Lower lobe of right lung (tissue), 2 donors: ENCODE data around the gene HHEX. TPM values are rescaled to one million over a fixed set of nuclear protein-coding genes. Genes with fewer than 3 reads are reported as not detected.

Source experiments
- ATAC-seq, 2 donors: fragments of 200-7000 bp; cut with Tn5 transposase; one replicate each; pipeline ENCODE4 v1.9.1; 2020 to 2022; ENCODE audit warnings: mild to moderate bottlenecking in 2 of 2, moderate library complexity in 2 of 2
- DNase-seq: peaks from one replicate; pipeline ENCODE4 v3.0.0-alpha.2; 2020
- H3K27ac ChIP-seq: fragments of 200-600 bp; one replicate; pipeline ENCODE4 v1.8.0; 2022
- H3K27me3 ChIP-seq: fragments of 200-600 bp; one replicate; pipeline ENCODE4 v1.8.0; 2022; ENCODE audit warnings: low read depth
- H3K36me3 ChIP-seq: fragments of 200-600 bp; one replicate; pipeline ENCODE4 v1.8.0; 2022; ENCODE audit warnings: mild to moderate bottlenecking
- H3K4me1 ChIP-seq: fragments of 200-600 bp; one replicate; pipeline ENCODE4 v1.8.0; 2022
- H3K4me3 ChIP-seq: fragments of 200-600 bp; one replicate; pipeline ENCODE4 v1.8.0; 2022; ENCODE audit warnings: mild to moderate bottlenecking
- H3K9me3 ChIP-seq: fragments of 200-600 bp; one replicate; pipeline ENCODE4 v1.8.0; 2022
- CTCF ChIP-seq: fragments of 200-600 bp; IDR thresholded peaks from one replicate; pipeline ENCODE4 v1.8.0; 2022; ENCODE audit warnings: antibody characterized with exemption, mild to moderate bottlenecking
- intact Hi-C: fragments of 100-400 bp; cut with DNase I; formaldehyde crosslinking; loops from one replicate; pipeline ENCODE4 v1.11.0; 2022
- total RNA-seq: library from RNA; stranded (reverse); fragmentation: NEBNext Ultra II Directional; extraction: Animal tissue kit (Norgen Biotek cat#: 25700); gene quantifications from one replicate; pipeline ENCODE4 v1.2.1, GENCODE V29; 2021
- donor health status: DM: no; HTN: yes; CAD: no; lungs with severe emphysema.

Gene HHEX
- total RNA-seq, 1 donor from 2014 or later: 19.5 TPM

DNA sequence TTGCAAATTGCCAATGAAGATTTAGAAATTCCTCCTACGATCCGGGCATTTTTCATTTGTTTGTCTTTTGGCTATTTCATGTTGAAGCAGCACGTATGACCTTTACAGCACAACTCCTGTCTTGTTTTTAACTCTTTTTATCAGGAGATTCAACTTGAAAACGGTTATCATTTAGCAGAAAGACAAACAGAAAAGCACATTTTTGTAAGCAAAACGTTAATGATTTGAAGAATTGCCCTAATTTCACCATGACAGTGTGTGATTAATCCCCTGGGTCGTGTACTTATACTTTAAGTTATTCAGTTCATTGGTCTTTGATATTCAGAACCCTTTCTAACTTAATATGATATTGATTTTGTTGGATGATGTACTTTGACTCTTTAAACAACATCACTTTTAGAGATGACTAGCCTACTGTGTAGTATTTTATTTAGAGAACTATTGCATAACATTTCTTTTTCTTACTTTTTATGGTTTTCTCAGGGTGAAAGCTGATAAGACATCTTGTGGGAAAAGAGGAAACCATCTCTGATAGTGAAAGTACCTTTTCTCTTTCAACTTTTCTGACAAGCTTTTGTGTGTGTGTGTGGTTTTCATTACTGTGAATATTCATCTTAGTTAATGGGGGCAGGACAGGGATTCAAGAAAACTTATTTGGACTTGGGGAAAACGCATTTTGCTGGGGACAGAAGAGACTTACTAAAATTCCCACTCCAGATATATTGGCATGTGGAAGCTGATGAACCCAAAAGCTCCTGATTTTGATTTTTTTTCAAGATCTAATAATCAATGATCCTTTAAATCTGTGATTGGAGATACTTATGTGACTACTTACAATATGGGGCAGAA, 8.1 kb downstream of the HHEX start:
- Histone ChIP-seq H3K4me3 (no peak overlapping the region), H3K27ac (no peak overlapping the region), H3K36me3 (peaks cover 24% of the 10 kb centered on the region), H3K27me3 (peaks cover 21% of the 10 kb centered on the region), H3K4me1 (peaks cover 30% of the 10 kb centered on the region), H3K9me3 (no peaks in the 10 kb centered on the region)
- intact Hi-C loops: no loop called here
- TF ChIP-seq CTCF: no peak
- DNase-seq: no peak
- ATAC-seq: no peak

GRCh38 chr10:92699193-92699517, 9.4 kb downstream of the HHEX start:
- Histone ChIP-seq H3K36me3 (peaks cover 20% of the 10 kb centered on the region), H3K27ac (peak overlapping the region; percentile 43), H3K27me3 (peaks cover 21% of the 10 kb centered on the region), H3K4me1 (peaks cover 22% of the 10 kb centered on the region), H3K9me3 (no peaks in the 10 kb centered on the region), H3K4me3 (peak overlapping the region; percentile 49)
- TF ChIP-seq CTCF: no peak
- intact Hi-C loops: no loop called here
- ATAC-seq (peak in 1 of 2 donors; percentile 44), DNase-seq (no peak)

- TF ChIP-seq CTCF: no peak
- Histone ChIP-seq H3K36me3 (peaks cover 15% of the 10 kb centered on the region), H3K9me3 (no peaks in the 10 kb centered on the region), H3K4me3 (peak overlapping the region; percentile 49), H3K27ac (peak overlapping the region; percentile 43), H3K4me1 (peaks cover 22% of the 10 kb centered on the region), H3K27me3 (peaks cover 21% of the 10 kb centered on the region)
- ATAC-seq (peak; percentile 37 to 56), DNase-seq (no peak)
- intact Hi-C loops: no loop called here
Measured at GRCh38 chr10:92699518-92700381, 10.0 kb downstream of the HHEX start.

GRCh38 chr10:92702301-92702916, 12.7 kb downstream of the HHEX start:
- intact Hi-C loops: no loop called here
- no peak for TF ChIP-seq CTCF
- Histone ChIP-seq H3K9me3 (no peaks in the 10 kb centered on the region), H3K36me3 (no peaks in the 10 kb centered on the region), H3K4me3 (no peak overlapping the region), H3K27ac (no peak overlapping the region), H3K4me1 (peaks cover 22% of the 10 kb centered on the region), H3K27me3 (peaks cover 9% of the 10 kb centered on the region)
- ATAC-seq: no peak
- DNase-seq: no peak

GRCh38 chr10:92712016-92712889, 22.5 kb downstream of the HHEX start:
- Histone ChIP-seq H3K27ac (no peak overlapping the region), H3K27me3 (no peaks in the 10 kb centered on the region), H3K4me1 (no peaks in the 10 kb centered on the region), H3K36me3 (no peaks in the 10 kb centered on the region), H3K4me3 (no peak overlapping the region), H3K9me3 (no peaks in the 10 kb centered on the region)
- intact Hi-C loops: no loop called here
- ATAC-seq (no peak), DNase-seq (no peak)
- TF ChIP-seq CTCF: no peak
